ENCODE measurements around the gene CLK3.

CLK3 gene

DNA sequence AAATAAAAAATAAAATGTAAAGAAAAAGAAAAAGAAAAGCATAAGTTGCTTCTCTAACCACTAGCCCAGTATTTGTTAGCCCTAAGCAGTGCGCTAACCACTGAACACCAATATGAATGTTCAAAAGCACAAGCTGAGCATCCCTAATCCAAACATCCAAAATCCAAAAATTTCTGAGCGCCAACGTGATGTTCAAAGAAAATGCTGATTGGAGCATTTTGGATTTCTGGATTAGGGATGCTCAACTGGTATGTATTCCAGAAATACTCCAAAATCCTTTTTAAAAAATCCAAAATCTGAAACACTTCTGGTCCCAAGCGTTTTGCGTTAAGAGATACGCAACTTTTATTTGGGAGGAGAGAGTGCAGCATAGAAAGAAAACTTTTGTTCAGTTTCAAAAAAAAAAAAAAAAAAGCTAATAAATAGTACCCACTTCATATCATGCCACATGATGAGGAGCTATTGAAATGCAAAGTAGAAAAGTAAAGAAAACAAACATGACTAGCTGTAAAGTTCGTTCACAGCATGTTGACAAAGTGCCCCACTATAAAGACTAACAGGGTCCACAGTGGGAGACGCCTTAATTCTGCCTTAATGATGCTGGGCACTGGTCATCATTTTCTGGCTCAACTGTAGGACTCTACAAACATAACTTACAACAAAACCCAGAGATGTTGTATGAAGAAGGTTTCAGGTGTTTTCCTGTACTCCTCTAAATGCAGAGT is 47.8 kb downstream of the CLK3 start:
- TF ChIP-seq SIN3A (IDR thresholded peaks at IDR 0.05; ENCODE audit: borderline replicate concordance, insufficient read depth, low read length) (no peak), FOXP2 (optimal IDR thresholded peaks at IDR 0.05; ENCODE audit: borderline replicate concordance, extremely low read depth, extremely low read length, insufficient read depth) (no peak), TAF1 (IDR thresholded peaks at IDR 0.05; ENCODE audit: borderline replicate concordance, insufficient read depth, low read length) (no peak), POLR2AphosphoS5 (IDR thresholded peaks at IDR 0.05; ENCODE audit: low read depth, low read length) (no peak)
- TF ChIP-seq, protein P1, sequence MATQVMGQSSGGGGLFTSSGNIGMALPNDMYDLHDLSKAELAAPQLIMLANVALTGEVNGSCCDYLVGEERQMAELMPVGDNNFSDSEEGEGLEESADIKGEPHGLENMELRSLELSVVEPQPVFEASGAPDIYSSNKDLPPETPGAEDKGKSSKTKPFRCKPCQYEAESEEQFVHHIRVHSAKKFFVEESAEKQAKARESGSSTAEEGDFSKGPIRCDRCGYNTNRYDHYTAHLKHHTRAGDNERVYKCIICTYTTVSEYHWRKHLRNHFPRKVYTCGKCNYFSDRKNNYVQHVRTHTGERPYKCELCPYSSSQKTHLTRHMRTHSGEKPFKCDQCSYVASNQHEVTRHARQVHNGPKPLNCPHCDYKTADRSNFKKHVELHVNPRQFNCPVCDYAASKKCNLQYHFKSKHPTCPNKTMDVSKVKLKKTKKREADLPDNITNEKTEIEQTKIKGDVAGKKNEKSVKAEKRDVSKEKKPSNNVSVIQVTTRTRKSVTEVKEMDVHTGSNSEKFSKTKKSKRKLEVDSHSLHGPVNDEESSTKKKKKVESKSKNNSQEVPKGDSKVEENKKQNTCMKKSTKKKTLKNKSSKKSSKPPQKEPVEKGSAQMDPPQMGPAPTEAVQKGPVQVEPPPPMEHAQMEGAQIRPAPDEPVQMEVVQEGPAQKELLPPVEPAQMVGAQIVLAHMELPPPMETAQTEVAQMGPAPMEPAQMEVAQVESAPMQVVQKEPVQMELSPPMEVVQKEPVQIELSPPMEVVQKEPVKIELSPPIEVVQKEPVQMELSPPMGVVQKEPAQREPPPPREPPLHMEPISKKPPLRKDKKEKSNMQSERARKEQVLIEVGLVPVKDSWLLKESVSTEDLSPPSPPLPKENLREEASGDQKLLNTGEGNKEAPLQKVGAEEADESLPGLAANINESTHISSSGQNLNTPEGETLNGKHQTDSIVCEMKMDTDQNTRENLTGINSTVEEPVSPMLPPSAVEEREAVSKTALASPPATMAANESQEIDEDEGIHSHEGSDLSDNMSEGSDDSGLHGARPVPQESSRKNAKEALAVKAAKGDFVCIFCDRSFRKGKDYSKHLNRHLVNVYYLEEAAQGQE (IDR thresholded peaks at IDR 0.05; ENCODE audit: insufficient read depth in 1 of 2, low read depth in 2 of 2, low read length in 2 of 2): no peak

DNA sequence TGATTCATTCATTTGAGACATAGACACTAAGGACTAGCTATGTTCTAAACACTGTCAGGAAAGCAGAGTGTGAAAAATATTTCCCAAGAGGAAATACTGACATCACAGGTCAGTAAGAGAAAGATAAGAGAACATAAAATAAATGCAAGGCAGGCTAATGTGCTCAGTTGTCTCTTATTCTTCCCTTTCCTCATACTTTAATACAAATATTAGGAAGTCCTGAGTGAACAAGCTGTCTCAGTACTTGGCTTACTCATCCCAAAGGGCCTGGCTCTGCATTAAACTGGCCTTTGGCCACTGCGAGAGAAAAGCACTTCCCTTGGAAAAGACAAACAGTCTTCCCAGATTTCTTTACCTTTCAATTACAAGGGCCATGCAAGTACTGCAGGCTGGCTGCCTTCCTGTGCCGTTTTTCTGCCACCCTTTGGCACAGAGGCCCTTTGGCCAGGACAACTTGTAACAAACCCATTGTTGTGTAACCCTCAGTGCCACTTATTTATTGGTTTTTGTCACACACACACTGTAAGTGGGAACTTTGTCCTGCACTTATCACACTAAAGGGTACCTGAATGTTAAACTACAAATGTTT is 48.5 kb downstream of the CLK3 start:
- TF ChIP-seq POLR2AphosphoS5 (IDR thresholded peaks at IDR 0.05; ENCODE audit: low read depth, low read length): no peak
- TF ChIP-seq SIN3A (IDR thresholded peaks at IDR 0.05; ENCODE audit: borderline replicate concordance, insufficient read depth, low read length): no peak

DNA sequence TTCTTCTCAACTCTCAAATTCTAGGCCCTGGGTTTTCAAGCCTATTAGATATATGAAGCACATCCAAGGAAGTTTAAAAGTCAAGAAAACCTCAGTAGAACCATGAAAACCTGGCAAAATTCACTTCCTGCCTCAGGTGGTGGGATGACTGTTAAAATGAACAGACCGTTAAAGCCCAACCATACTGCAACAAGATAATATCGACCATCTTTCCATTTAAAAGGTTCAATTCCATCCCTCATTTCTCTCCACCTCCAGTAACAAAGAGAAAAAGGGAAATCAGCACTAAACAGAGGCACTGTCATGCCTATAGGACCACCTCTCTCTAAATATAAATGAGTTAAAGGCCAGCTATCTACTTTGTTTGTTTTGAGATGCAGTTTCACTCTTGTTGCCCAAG is 49.0 kb downstream of the CLK3 start:
- no peak for TF ChIP-seq SIN3A (IDR thresholded peaks at IDR 0.05; ENCODE audit: borderline replicate concordance, insufficient read depth, low read length)
- TF ChIP-seq TAF1 (IDR thresholded peaks at IDR 0.05; ENCODE audit: borderline replicate concordance, insufficient read depth, low read length): no peak
- TF ChIP-seq, protein P1 (IDR thresholded peaks at IDR 0.05; ENCODE audit: insufficient read depth in 1 of 2, low read depth in 2 of 2, low read length in 2 of 2): no peak
- TF ChIP-seq FOXP2 (optimal IDR thresholded peaks at IDR 0.05; ENCODE audit: borderline replicate concordance, extremely low read depth, extremely low read length, insufficient read depth): no peak

DNA sequence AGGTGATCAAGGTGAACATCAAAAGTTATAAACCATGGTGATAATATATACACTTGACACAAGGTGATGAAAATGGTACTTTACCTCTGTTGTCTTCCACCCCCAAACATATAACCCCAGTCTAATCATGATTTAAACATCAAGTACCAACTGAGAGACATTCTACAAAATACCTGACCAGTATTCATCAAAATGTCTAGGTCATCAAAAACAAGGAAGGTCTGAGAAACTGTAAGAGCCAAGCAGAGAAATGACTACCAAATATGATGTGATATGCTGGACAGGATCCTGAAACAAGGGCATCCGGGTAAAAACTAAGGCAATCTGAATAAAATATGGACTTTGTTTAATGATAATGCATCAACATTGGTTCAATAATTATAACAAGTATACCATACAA is 52.3 kb downstream of the CLK3 start:
- TF ChIP-seq SIN3A (IDR thresholded peaks at IDR 0.05; ENCODE audit: borderline replicate concordance, insufficient read depth, low read length): no peak
- no peak for TF ChIP-seq FOXP2 (optimal IDR thresholded peaks at IDR 0.05; ENCODE audit: borderline replicate concordance, extremely low read depth, extremely low read length, insufficient read depth)
- TF ChIP-seq, protein P1 (IDR thresholded peaks at IDR 0.05; ENCODE audit: insufficient read depth in 1 of 2, low read depth in 2 of 2, low read length in 2 of 2): no peak
- TF ChIP-seq POLR2AphosphoS5 (IDR thresholded peaks at IDR 0.05; ENCODE audit: low read depth, low read length): no peak
- TF ChIP-seq TAF1 (IDR thresholded peaks at IDR 0.05; ENCODE audit: borderline replicate concordance, insufficient read depth, low read length): no peak

DNA sequence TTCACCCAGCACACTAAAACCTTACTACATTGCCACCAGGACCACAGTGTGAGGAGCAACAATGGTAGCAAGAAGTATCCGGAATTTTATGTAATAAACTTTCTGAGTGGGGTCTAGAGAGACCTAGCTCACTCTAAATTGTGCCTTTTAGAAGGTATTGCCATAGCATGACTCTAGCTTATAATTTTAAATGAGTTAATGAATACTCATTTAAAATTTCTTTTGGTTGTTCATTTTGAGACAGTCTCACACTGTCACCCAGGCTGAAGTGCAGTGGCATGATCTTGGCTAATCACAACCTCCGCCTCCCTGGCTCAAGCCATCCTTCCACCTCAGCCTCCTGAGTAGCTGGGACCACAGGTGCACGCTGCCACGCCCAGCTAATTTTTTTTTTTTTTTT is 54.0 kb downstream of the CLK3 start:
- TF ChIP-seq POLR2AphosphoS5 (IDR thresholded peaks at IDR 0.05; ENCODE audit: low read depth, low read length) (no peak), SIN3A (IDR thresholded peaks at IDR 0.05; ENCODE audit: borderline replicate concordance, insufficient read depth, low read length) (no peak), TAF1 (IDR thresholded peaks at IDR 0.05; ENCODE audit: borderline replicate concordance, insufficient read depth, low read length) (no peak), FOXP2 (optimal IDR thresholded peaks at IDR 0.05; ENCODE audit: borderline replicate concordance, extremely low read depth, extremely low read length, insufficient read depth) (no peak)
- TF ChIP-seq, protein P1 (IDR thresholded peaks at IDR 0.05; ENCODE audit: insufficient read depth in 1 of 2, low read depth in 2 of 2, low read length in 2 of 2): no peak
